ENCODE data around the gene OAT.
A peak's percentile ranks its signal among the peaks of the same experiment; 100 is the strongest.

Gene OAT

GRCh38 chr10:124419635-124420034, 912 bp upstream of the OAT start:
- Histone ChIP-seq H3K4me3 (replicated peaks; ENCODE audit: insufficient read depth, low read length) (no peak overlapping the region), H3K27me3 (ENCODE audit: insufficient read depth, poor library complexity, severe bottlenecking) (peaks cover 37% of the 10 kb centered on the region), H3K27ac (replicated peaks) (no peak overlapping the region)
- no peak for DNase-seq (ENCODE audit: low read depth in 1 of 2, low spot score in 1 of 2)
- TF ChIP-seq POLR2AphosphoS5 (IDR thresholded peaks at IDR 0.05; ENCODE audit: low read depth) (no peak), GABPA (IDR thresholded peaks at IDR 0.05; ENCODE audit: low read depth) (no peak), REST (IDR thresholded peaks at IDR 0.05; ENCODE audit: insufficient replicate concordance, low read depth) (no peak), SPI1 (IDR thresholded peaks at IDR 0.05; ENCODE audit: borderline replicate concordance, low read depth) (no peak), CTCF (IDR thresholded peaks at IDR 0.05; ENCODE audit: insufficient read depth, low read length) (no peak)

GRCh38 chr10:124417895-124418725, 613 bp downstream of the OAT start:
- H3K4me3 ChIP-seq (replicated peaks; ENCODE audit: insufficient read depth, low read length): peak overlapping the region; percentile 57
- DNase-seq (ENCODE audit: low read depth in 1 of 2, low spot score in 1 of 2): peak in 1 of 2 experiments; percentile 5

GRCh38 chr10:124416733-124417132, 2.0 kb downstream of the OAT start:
- Histone ChIP-seq H3K27ac (replicated peaks) (no peak overlapping the region), H3K4me3 (replicated peaks; ENCODE audit: insufficient read depth, low read length) (no peak overlapping the region), H3K27me3 (ENCODE audit: insufficient read depth, poor library complexity, severe bottlenecking) (peaks cover 33% of the 10 kb centered on the region)
- no peak for DNase-seq (ENCODE audit: low read depth in 1 of 2, low spot score in 1 of 2)
- TF ChIP-seq CTCF (IDR thresholded peaks at IDR 0.05; ENCODE audit: insufficient read depth, low read length) (no peak), REST (IDR thresholded peaks at IDR 0.05; ENCODE audit: insufficient replicate concordance, low read depth) (no peak), POLR2AphosphoS5 (IDR thresholded peaks at IDR 0.05; ENCODE audit: low read depth) (no peak), SPI1 (IDR thresholded peaks at IDR 0.05; ENCODE audit: borderline replicate concordance, low read depth) (no peak), GABPA (IDR thresholded peaks at IDR 0.05; ENCODE audit: low read depth) (no peak)

More at GRCh38 chr10:124417895-124418725, 613 bp downstream of the OAT start:
- TF ChIP-seq SPI1 (IDR thresholded peaks at IDR 0.05; ENCODE audit: borderline replicate concordance, low read depth): no peak
- no peak for TF ChIP-seq CTCF (IDR thresholded peaks at IDR 0.05; ENCODE audit: insufficient read depth, low read length)
- Histone ChIP-seq H3K27me3 (ENCODE audit: insufficient read depth, poor library complexity, severe bottlenecking) (peaks cover 39% of the 10 kb centered on the region), H3K27ac (replicated peaks) (no peak overlapping the region)
